ENCODE measurements around the gene DNAAF2. TPM values are rescaled to one million over a fixed set of nuclear protein-coding genes. Genes with fewer than 3 reads are reported as not detected.

DNAAF2 gene
- total and polyA plus RNA-seq, 2 of the 13 experiments (the other 11 are each of a cell fraction or from before 2014, with no cell fraction given) = 6.1 to 13.6 TPM

GRCh38 chr14:49634547-49635334 is at the start of gene DNAAF2 (continued):
- TF ChIP-seq ZNF407 (CRISPR knock-in tag; IDR thresholded peaks at IDR 0.05; ENCODE audit: not compliant biosample characterization) = peak; percentile 34
- no peak for TF ChIP-seq REPIN1 (CRISPR knock-in tag; IDR thresholded peaks at IDR 0.05; ENCODE audit: borderline replicate concordance, low read depth)
- 0 out of 2 replicates have a peak, but pooled peaks have one; percentile 13 for TF ChIP-seq HNRNPL (IDR thresholded peaks at IDR 0.05; ENCODE audit: low read depth, low read length)
- TF ChIP-seq NFE2L2 (IDR thresholded peaks at IDR 0.05; ENCODE audit: low read length) = no peak
- TF ChIP-seq MYC (CRISPR knock-in tag; IDR thresholded peaks at IDR 0.05; ENCODE audit: borderline replicate concordance) = peak; percentile 78
- TF ChIP-seq EEA1 (CRISPR knock-in tag; IDR thresholded peaks at IDR 0.05; ENCODE audit: borderline replicate concordance) = no peak
- TF ChIP-seq NFYB (CRISPR knock-in tag; IDR thresholded peaks at IDR 0.05) = no peak
- peak; percentile 94 for TF ChIP-seq ZNF138 (CRISPR knock-in tag; IDR thresholded peaks at IDR 0.05; ENCODE audit: low read depth)
- peak; percentile 54; the same call in 1 of the 2 replicates for TF ChIP-seq ZMAT3 (CRISPR knock-in tag; conservative IDR thresholded peaks at IDR 0.05)
- TF ChIP-seq ZFAT (CRISPR knock-in tag; conservative IDR thresholded peaks at IDR 0.05) = no peak
- no peak for TF ChIP-seq HOXA9 (CRISPR knock-in tag; IDR thresholded peaks at IDR 0.05; ENCODE audit: borderline replicate concordance)
- TF ChIP-seq HNF1B (CRISPR knock-in tag; IDR thresholded peaks at IDR 0.05) = no peak; the same call in 1 of the 2 replicates
- TF ChIP-seq ZNF253 (CRISPR knock-in tag; IDR thresholded peaks at IDR 0.05; ENCODE audit: borderline replicate concordance) = peak; percentile 57; the same call in 1 of the 2 replicates
- no peak for TF ChIP-seq ZNF256 (CRISPR knock-in tag; conservative IDR thresholded peaks at IDR 0.05)
- TF ChIP-seq RARG (CRISPR knock-in tag; IDR thresholded peaks at IDR 0.05; ENCODE audit: low read depth) = no peak
- TF ChIP-seq ZNF44 (CRISPR knock-in tag; IDR thresholded peaks at IDR 0.05) = 0 out of 2 replicates have a peak, but pooled peaks have one; percentile 15
- no peak for TF ChIP-seq NPAS2 (CRISPR knock-in tag; IDR thresholded peaks at IDR 0.05; ENCODE audit: borderline replicate concordance)
- no peak for TF ChIP-seq ATRX (CRISPR knock-in tag; IDR thresholded peaks at IDR 0.05; ENCODE audit: borderline replicate concordance)
- peak; percentile 20 for TF ChIP-seq RBM22 (optimal IDR thresholded peaks at IDR 0.05; ENCODE audit: low read length)
